ENCODE data around the gene ADISSP. TPM values are rescaled to one million over a fixed set of nuclear protein-coding genes. Genes with fewer than 3 reads are reported as not detected.

The ADISSP gene
- total and polyA plus RNA-seq, 9 of the 15 experiments (the other 6 are each of a cell fraction or from before 2014, with no cell fraction given) = 1.4 to 70.6 (median 23.4) TPM

DNA sequence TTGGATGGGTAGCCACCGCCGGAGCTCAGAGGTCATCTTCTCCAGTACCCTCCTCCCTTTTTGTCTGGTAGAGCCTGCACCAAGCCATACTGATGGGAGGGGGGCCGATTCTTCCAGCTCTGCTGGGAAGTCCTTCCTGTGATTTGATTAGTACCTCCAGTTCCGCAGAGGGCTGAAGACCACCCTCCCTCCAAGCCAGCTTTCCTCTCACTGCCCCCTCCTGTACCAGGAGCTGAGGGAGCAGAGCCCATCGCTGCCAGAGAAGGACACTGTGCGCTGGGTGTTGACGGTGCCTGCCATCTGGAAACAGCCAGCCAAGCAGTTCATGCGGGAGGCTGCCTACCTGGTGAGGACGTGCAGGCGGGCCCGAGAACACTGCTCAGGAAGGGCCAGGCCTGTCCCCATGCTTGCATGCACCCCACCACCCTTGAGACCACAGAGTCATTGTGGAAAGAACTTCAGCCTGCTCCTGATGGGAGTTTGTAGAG lies 21.8 kb downstream of the ADISSP start:
- no peak for FAIRE-seq
- TF ChIP-seq, protein P1, sequence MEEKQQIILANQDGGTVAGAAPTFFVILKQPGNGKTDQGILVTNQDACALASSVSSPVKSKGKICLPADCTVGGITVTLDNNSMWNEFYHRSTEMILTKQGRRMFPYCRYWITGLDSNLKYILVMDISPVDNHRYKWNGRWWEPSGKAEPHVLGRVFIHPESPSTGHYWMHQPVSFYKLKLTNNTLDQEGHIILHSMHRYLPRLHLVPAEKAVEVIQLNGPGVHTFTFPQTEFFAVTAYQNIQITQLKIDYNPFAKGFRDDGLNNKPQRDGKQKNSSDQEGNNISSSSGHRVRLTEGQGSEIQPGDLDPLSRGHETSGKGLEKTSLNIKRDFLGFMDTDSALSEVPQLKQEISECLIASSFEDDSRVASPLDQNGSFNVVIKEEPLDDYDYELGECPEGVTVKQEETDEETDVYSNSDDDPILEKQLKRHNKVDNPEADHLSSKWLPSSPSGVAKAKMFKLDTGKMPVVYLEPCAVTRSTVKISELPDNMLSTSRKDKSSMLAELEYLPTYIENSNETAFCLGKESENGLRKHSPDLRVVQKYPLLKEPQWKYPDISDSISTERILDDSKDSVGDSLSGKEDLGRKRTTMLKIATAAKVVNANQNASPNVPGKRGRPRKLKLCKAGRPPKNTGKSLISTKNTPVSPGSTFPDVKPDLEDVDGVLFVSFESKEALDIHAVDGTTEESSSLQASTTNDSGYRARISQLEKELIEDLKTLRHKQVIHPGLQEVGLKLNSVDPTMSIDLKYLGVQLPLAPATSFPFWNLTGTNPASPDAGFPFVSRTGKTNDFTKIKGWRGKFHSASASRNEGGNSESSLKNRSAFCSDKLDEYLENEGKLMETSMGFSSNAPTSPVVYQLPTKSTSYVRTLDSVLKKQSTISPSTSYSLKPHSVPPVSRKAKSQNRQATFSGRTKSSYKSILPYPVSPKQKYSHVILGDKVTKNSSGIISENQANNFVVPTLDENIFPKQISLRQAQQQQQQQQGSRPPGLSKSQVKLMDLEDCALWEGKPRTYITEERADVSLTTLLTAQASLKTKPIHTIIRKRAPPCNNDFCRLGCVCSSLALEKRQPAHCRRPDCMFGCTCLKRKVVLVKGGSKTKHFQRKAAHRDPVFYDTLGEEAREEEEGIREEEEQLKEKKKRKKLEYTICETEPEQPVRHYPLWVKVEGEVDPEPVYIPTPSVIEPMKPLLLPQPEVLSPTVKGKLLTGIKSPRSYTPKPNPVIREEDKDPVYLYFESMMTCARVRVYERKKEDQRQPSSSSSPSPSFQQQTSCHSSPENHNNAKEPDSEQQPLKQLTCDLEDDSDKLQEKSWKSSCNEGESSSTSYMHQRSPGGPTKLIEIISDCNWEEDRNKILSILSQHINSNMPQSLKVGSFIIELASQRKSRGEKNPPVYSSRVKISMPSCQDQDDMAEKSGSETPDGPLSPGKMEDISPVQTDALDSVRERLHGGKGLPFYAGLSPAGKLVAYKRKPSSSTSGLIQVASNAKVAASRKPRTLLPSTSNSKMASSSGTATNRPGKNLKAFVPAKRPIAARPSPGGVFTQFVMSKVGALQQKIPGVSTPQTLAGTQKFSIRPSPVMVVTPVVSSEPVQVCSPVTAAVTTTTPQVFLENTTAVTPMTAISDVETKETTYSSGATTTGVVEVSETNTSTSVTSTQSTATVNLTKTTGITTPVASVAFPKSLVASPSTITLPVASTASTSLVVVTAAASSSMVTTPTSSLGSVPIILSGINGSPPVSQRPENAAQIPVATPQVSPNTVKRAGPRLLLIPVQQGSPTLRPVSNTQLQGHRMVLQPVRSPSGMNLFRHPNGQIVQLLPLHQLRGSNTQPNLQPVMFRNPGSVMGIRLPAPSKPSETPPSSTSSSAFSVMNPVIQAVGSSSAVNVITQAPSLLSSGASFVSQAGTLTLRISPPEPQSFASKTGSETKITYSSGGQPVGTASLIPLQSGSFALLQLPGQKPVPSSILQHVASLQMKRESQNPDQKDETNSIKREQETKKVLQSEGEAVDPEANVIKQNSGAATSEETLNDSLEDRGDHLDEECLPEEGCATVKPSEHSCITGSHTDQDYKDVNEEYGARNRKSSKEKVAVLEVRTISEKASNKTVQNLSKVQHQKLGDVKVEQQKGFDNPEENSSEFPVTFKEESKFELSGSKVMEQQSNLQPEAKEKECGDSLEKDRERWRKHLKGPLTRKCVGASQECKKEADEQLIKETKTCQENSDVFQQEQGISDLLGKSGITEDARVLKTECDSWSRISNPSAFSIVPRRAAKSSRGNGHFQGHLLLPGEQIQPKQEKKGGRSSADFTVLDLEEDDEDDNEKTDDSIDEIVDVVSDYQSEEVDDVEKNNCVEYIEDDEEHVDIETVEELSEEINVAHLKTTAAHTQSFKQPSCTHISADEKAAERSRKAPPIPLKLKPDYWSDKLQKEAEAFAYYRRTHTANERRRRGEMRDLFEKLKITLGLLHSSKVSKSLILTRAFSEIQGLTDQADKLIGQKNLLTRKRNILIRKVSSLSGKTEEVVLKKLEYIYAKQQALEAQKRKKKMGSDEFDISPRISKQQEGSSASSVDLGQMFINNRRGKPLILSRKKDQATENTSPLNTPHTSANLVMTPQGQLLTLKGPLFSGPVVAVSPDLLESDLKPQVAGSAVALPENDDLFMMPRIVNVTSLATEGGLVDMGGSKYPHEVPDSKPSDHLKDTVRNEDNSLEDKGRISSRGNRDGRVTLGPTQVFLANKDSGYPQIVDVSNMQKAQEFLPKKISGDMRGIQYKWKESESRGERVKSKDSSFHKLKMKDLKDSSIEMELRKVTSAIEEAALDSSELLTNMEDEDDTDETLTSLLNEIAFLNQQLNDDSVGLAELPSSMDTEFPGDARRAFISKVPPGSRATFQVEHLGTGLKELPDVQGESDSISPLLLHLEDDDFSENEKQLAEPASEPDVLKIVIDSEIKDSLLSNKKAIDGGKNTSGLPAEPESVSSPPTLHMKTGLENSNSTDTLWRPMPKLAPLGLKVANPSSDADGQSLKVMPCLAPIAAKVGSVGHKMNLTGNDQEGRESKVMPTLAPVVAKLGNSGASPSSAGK (IDR thresholded peaks at IDR 0.05) = no peak
- no peak for TF ChIP-seq THRAP3 (IDR thresholded peaks at IDR 0.05; ENCODE audit: borderline replicate concordance)
- TF ChIP-seq LARP7 (IDR thresholded peaks at IDR 0.05) = no peak
- no peak for TF ChIP-seq STAG1 (CRISPR knock-in tag; IDR thresholded peaks at IDR 0.05; ENCODE audit: borderline replicate concordance)
- TF ChIP-seq MBD2 (IDR thresholded peaks at IDR 0.05; ENCODE audit: borderline replicate concordance, low read depth) = no peak
- no peak for TF ChIP-seq ZNF263 (CRISPR knock-in tag; IDR thresholded peaks at IDR 0.05; ENCODE audit: borderline replicate concordance)
- no peak for TF ChIP-seq TCF3 (CRISPR knock-in tag; IDR thresholded peaks at IDR 0.05)
- TF ChIP-seq, protein P2, sequence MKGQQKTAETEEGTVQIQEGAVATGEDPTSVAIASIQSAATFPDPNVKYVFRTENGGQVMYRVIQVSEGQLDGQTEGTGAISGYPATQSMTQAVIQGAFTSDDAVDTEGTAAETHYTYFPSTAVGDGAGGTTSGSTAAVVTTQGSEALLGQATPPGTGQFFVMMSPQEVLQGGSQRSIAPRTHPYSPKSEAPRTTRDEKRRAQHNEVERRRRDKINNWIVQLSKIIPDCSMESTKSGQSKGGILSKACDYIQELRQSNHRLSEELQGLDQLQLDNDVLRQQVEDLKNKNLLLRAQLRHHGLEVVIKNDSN (CRISPR knock-in tag; IDR thresholded peaks at IDR 0.05) = no peak
- TF ChIP-seq, protein P3, sequence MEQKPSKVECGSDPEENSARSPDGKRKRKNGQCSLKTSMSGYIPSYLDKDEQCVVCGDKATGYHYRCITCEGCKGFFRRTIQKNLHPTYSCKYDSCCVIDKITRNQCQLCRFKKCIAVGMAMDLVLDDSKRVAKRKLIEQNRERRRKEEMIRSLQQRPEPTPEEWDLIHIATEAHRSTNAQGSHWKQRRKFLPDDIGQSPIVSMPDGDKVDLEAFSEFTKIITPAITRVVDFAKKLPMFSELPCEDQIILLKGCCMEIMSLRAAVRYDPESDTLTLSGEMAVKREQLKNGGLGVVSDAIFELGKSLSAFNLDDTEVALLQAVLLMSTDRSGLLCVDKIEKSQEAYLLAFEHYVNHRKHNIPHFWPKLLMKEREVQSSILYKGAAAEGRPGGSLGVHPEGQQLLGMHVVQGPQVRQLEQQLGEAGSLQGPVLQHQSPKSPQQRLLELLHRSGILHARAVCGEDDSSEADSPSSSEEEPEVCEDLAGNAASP (IDR thresholded peaks at IDR 0.05) = no peak

More for the DNA sequence above, 21.8 kb downstream of the ADISSP start:
- H2AFZ ChIP-seq (ENCODE audit: low read depth, low read length) = 0 out of 2 replicates have a peak overlapping the region, but pooled peaks have one; percentile 63
- H3K4me3 ChIP-seq = no peak overlapping the region
- no peaks in the 10 kb centered on the region for H3K9me1 ChIP-seq (ENCODE audit: control insufficient read depth, insufficient read depth, low read length)
- no peaks in the 10 kb centered on the region for H3K79me2 ChIP-seq (ENCODE audit: control insufficient read depth, insufficient read depth, low read length)
- POLR2A ChIA-PET = interaction anchor here (0.5 to 0.6 kb wide), 2 partner anchors 542 to 1687 kb away, joined by 3 read pairs; no protein-coding TSS in a partner anchor
- intact Hi-C loops (cut with micrococcal nuclease) (no loop called here), in situ Hi-C loops (cut with MboI) (no loop called here)
- peaks cover 2% of the 10 kb centered on the region; the same call in 1 of the 3 replicates for H3K36me3 ChIP-seq (ENCODE audit: control insufficient read depth, insufficient read depth, low read length)
- peak overlapping the region; percentile 76; the same call in 1 of the 2 replicates for H3K4me2 ChIP-seq (ENCODE audit: insufficient read depth, low read length)
- BruUV-seq (replicated peaks) = no TSS peak
- H4K20me1 ChIP-seq (replicated peaks; ENCODE audit: control insufficient read depth, insufficient read depth, low read length) = no peaks in the 10 kb centered on the region
- ATAC-seq (no peak), DNase-seq (ENCODE audit: extremely low read depth in 1 of 4, low spot score in 3 of 4) (no peak)
- no peaks in the 10 kb centered on the region for H3K9me3 ChIP-seq (replicated peaks; ENCODE audit: control insufficient read depth, insufficient read depth, low read depth, low read length)
- H3K9ac ChIP-seq (ENCODE audit: insufficient read depth in 1 of 2, low read depth in 2 of 2, low read length in 2 of 2) = peak overlapping the region in 1 of 2 experiments; percentile 79; a peak in 2 of 4 replicates
- CTCF ChIA-PET (ENCODE audit: low intra/inter-chr PET ratio) = no interaction called here
- peaks cover 0 to 38% of the 10 kb centered on the region in 2 experiments; a peak in 3 of 5 replicates for H3K4me1 ChIP-seq (replicated peaks in 1 of 2; ENCODE audit: control insufficient read depth in 2 of 2, insufficient read depth in 2 of 2, low read length in 2 of 2)
- WGBS (ENCODE audit: insufficient coverage, low coverage, missing lambda C conversion rate) = 0% methylated on average over 1 of the region's 11 CpGs
- no peak overlapping the region for H3K27ac ChIP-seq (ENCODE audit: extremely low read depth, low read depth, low read length)
- H3K27me3 ChIP-seq (ENCODE audit: control insufficient read depth in 2 of 2, insufficient read depth in 2 of 2, low read length in 2 of 2) = no peaks in the 10 kb centered on the region

Data from K562 (cell line).